Renal cortex interstitium (tissue), 11 donors: ENCODE results near the gene VAV2. TPM values are rescaled to one million over a fixed set of nuclear protein-coding genes. Genes with fewer than 3 reads are reported as not detected.

Experiments
- DNase-seq, 11 donors: peaks; one replicate each; pipeline ENCODE4 v3.0.0-alpha.2; 2013; ENCODE audit warnings: low read depth in 9 of 11, low spot score in 4 of 11; ENCODE audit errors: extremely low read depth in 1 of 11
- polyA plus RNA-seq, 3 donors: library from polyadenylated mRNA; unstranded; fragments of 120-200 nt; gene quantifications; one replicate each; pipeline ENCODE4 v1.2.1, GENCODE V29; 2013; ENCODE audit not compliant: insufficient read length in 3 of 3

Gene VAV2
- polyA plus RNA-seq, 3 donors = 37.2 to 66.2 (median 40.4) TPM

GRCh38 chr9:133739408-133740280, 252.5 kb downstream of the VAV2 start:
- no peak for DNase-seq

DNA sequence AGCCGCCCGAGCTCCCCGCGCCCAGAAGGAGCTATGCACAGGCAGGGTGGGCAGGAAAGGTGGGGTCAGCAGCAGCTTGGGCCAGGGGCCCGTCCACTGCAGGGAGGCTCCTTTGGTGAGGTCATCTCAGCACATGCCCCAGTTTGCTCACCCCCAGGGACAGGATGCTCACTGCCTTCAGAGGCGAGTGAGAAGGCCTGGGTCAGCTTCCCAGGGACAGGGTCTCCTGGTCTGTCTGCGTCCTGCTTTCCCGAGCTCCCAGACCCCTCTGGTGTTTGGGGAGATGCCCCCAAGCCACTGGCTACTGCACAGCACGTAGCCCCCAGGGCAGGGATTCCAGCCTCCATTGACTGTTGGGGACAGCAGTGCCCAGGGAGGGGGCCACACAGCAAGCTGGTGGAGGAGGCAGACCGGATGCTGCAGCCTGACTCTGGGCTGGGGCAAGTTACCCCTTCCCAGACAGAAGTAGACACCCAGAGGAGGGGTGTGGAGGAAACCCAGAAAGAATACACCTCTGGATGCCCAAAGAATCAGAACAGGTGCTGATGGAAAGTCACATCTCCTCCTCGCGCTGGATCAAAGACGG, 253.4 kb downstream of the VAV2 start:
- DNase-seq = no peak

DNA sequence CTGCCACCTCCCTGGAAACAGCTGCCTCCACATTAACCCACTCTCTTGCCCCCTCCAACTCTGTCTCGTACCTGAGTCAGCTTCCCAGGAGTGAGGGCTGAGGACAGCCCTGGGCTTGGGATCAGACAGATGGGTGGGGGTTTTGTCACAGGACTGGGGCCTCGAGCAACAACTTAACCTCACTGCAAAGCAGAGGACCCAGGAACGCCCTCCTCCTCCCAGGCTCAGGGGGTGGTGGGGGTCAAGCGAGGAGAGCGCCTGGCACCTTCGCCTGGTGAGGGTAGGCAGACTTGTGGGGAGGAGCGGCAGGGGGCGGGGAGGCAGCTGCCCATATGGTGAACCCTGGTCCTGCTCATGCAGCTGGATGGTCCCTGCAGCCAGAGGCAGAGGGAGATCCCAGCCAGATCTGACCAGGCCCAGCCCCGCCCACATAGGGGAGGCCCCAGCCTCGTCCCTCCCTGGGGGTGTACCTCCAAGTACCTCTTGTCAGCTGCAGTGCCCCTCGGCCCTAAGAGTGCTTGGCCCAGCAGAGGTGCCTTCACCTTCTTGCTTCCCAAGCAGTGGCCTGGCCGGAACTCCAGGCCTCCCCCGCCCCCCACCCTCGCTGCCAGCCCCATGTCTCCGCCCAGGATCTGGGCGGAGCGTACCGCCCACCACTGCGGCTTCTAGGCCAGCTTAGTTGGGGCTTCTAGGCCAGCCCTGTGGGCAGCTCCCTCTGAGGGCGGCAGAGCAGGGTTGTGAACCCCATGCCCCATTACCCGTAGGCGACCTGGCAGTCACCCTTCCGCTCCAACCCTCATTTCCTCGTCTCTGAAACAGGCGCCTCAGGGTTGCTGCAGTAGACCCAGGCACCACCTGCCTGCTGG, 254.1 kb downstream of the VAV2 start, which contains the start of gene SARDH:
Gene SARDH, minus strand, starts transcription at position 579 of the 866 bp plus-strand sequence. CDS start 4,179 bp downstream, outside the sequence.
- DNase-seq = peak in 8 of 11 donors; percentile 33 to 66 (median 52)

DNA sequence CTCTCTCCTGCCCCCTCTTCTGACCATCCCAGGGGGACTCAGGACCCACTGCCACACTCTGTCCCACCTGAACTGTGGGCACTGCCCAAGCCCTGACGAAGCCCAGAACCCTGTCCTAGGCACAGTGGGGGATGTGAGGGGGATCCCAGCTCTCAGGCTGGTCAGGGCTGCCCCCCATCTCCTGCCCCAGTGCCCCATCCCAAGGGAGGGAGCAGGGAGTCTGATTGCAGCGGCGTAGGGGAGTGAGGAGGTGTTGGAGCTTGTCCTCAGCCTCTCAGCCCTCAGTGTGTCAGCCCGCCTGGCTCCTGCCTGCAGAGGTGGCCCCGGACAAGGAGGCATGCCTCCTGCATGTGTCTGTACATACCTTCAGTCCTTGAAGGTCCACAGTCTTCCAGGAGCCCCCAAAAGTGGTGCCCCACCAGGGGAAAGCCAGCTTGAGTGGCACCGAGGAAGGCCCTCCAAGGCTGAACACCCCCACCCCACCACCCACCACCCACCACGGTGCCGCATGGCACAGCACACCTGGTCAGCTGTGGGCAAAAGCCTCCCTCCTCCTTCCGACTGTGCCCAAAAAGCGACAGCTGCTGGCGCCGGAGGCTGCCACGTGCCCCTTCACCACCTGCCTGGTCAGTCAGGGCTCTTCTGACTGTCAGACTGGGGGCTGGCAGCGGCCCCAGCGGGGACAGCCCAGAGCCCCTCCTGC, 254.9 kb downstream of the VAV2 start:
- no peak for DNase-seq

DNA sequence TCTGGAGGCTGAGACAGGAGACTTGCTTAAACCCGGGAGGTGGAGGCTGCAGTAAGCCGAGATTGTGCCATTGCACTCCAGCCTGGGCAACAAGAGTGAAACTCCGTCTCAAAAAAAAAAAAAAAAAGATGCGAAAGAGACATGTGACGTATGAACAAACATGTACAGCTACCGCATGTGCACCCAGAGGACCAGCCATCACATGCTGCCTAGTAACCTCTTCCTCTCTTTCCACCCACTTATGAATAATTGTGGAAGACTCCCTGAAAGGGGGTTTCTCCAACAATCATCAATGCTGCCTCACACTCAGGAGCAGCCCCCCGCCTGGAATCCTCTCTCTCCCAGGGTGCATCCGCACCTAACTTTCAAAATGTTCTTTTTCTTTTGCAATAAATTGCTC, 256.2 kb downstream of the VAV2 start:
- DNase-seq = no peak

GRCh38 chr9:133735415-133735775, 256.7 kb downstream of the VAV2 start:
- no peak for DNase-seq

- no peak for DNase-seq
Observed at GRCh38 chr9:133734590-133735414, 257.3 kb downstream of the VAV2 start.

- DNase-seq = no peak
Observed at GRCh38 chr9:133733796-133734533, 258.2 kb downstream of the VAV2 start.

GRCh38 chr9:133733421-133733795, 258.7 kb downstream of the VAV2 start:
- DNase-seq = no peak

DNA sequence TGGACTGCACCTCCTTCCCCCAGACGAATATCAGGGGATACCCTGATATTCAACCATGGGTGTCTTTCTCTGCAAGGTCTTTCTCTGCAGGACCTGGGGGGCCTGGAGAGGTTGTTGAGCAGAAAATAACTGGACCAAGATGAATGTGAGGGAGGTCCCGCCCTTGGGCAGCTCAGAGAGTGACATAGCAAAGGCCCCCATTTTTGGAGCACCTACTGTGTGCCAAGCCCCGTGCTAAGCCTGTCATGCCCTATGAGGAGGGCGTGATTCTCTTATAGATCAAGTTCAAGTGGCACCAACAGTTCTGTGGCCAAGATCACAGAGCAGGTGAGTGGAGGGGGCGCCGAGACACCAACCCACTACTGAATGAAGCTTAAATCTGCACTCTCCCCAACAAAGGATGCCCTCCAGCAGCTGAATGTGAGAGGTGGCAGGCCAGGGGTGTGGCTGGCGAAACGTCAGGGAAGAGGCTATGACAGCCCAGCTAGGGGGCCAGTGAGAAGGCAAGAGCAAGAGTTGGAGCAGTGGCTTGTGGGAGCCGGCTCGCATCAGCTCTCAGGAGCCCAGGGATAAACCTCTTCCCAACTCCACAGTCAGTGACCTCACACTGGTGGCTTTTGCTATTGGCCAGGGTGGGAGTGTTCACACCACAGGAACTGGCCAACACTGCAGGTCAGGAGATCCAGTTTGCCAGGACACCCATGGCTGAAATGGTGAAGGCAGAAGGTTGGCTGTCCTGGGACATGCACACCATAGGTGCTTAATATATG, 259.3 kb downstream of the VAV2 start:
- DNase-seq = no peak

DNA sequence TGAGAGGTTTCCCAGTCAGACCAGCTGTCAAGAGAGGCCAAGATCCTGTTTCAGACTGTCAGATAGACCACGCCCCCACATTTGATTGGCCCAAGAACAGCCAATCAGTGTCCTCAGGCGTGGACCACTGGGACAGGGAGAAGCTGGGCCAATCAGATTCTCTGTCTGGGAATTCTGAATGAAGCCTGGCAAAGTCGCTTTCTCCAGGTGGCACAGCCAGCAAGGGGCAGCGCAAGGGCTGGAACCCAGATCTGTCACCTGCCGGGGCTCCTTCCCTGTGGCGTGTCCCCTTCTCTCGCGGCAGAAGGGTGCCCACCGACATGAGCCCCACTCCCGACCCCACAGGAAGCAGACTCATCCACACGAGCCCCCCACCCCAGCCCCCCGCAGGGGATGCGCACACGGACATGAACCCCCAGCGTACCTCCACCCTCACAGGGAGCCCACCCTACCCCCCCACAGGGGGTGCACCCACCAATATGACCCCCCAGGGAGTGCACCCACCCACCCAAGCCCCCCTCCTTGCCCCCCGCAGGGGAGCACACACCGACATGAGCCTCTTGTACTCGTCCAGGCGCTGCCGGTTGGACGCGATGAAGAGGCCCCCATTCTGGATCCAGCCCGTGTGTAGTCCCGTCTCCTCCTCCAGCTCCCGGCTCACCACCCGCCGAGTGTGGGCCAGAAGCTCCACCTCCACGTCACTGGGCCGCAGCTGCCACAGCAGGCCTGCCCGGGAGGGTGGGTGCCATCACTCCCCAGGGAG, 260.1 kb downstream of the VAV2 start:
- no peak for DNase-seq

DNA sequence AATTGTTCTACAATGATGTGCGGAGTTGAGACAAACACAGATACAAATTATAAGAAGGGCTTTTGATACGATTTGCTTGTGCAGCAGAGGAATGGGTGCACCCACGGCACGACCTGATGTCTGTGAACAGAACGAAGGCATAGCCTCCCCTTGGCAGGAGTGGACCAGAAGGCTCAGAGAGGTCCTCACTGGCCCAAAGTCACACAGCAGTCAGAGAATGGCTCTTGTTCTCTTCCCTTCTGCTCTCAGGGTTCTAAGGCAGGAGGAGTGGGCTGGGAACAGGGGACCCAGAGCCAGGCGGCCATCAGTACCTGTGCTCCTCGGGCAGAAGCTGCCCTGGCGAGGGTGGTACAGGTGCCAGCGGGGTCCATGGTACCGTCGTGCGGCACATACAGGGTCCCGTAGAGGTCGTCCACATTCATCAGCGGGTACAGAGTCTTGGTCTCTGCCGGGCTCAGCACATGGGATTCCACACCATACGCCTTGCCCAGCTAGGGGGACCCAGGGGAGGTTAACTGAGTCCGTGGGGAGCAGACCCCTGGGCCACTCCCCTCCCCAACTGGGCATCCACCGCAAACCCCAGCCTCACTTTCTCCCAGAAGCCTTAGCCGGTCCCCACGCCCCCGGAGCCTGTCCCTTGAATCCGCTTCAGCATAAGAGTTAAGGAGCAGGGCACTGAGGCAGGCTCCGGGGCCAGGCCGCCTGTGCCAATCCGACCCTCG, 261.0 kb downstream of the VAV2 start:
- DNase-seq = no peak

DNA sequence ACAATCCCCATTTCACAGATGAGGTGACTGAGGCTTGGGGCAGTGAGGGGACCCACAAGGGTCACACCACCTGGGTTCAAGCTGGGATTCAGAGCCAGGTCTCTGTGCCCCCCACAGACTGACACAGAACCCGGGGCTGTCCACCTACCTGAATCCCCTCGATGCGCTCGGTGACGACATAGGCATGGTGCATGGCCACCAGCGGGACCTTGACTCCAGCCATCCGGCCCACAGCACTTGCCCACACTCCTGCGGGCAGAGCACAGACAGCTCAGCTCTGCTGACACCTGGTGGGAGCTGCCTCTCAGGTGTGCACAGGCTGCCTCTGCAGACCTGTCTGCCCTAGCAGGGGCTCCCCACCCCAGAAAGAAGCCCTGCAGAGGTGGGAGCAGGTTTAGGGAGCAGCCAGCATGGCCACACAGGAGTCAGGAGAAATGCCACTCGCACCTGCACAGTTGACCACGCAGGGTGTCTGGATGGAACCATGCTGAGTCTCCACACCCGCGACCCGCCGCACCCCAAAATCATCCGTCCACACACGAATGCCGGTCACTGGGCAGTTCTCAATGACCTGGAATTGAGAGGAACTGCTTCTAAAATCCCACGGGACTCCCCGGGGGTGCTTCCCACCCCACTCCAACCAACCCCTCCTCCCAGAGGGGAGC, 262.4 kb downstream of the VAV2 start:
- DNase-seq = no peak

DNA sequence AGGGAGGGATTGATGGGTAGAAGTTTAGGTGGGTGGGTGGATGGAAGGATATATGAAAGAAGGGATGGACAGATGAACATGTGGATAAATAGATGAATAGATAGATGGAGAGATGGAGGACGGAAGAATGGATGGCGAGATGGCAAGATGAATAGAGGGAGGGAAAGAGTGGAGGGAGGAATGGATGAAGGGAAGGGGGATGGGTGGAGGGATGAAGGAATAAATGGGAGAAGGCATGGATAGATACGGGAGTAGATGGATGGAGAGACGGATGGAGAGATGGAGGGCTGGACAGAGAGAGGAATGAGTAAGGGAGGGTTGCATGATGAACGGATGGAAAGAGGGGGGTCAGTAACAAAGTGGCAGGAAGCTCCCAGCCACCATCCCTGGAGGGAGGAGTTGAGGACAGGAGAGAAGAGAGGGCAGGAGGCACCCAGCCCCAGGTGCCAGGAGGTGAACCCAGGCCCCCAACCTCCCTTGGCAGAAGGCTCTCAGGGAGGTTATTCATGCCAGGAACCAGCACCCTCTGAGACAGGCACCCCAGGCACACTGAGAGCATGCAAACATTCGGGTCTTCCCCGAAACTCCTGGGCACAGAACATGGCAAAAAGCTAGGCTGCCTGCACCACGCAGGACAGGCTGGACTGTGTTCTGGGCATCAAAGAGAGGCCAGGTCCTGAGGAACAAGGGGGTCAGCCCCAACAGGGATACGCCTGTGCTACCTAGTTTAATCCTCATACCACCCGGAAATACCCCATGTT, 263.1 kb downstream of the VAV2 start:
- no peak for DNase-seq
